Progenitor cell of endocrine pancreas (in vitro differentiated cells): Measurements from ENCODE around the gene ACAD10. TPM values are rescaled to one million over a fixed set of nuclear protein-coding genes. Genes with fewer than 3 reads are reported as not detected.

Source experiments
- DNase-seq: peaks from one replicate; pipeline ENCODE4 v3.0.0; 2021; ENCODE audit warnings: low spot score; ENCODE audit not compliant: unreplicated experiment
- H3K27ac Mint-ChIP-seq: 2 replicates; pipeline ENCODE4 v1.8.0; 2021; ENCODE audit warnings: mild to moderate bottlenecking, moderate library complexity, mixed read lengths
- H3K27me3 Mint-ChIP-seq: 2 replicates; pipeline ENCODE4 v1.8.0; 2021; ENCODE audit warnings: mixed read lengths
- H3K36me3 Mint-ChIP-seq: 2 replicates; pipeline ENCODE4 v1.8.0; 2022; ENCODE audit warnings: mixed read lengths; ENCODE audit not compliant: insufficient read depth
- H3K4me1 Mint-ChIP-seq: 2 replicates; pipeline ENCODE4 v1.8.0; 2021; ENCODE audit warnings: low read depth, mixed read lengths
- H3K4me3 Mint-ChIP-seq: 2 replicates; pipeline ENCODE4 v1.8.0; 2021; ENCODE audit warnings: low read depth, mild to moderate bottlenecking, moderate library complexity, mixed read lengths
- H3K9me3 Mint-ChIP-seq: 2 replicates; pipeline ENCODE4 v1.8.0; 2021; ENCODE audit warnings: low read depth, mixed read lengths
- total RNA-seq: library from RNA; stranded (reverse); gene quantifications from 2 replicates; pipeline ENCODE4 v1.2.1, GENCODE V29; 2021
- TF ChIP-seq, protein P1 (sequence below): fragments of 200-600 bp; sonication (generic); IDR thresholded peaks from one replicate; pipeline ENCODE4 v1.5.0; 2021; ENCODE audit warnings: antibody characterized with exemption, mild to moderate bottlenecking; ENCODE audit not compliant: unreplicated experiment

The ACAD10 gene
- total RNA-seq, 1 donor from 2014 or later: 62.3 TPM

DNA sequence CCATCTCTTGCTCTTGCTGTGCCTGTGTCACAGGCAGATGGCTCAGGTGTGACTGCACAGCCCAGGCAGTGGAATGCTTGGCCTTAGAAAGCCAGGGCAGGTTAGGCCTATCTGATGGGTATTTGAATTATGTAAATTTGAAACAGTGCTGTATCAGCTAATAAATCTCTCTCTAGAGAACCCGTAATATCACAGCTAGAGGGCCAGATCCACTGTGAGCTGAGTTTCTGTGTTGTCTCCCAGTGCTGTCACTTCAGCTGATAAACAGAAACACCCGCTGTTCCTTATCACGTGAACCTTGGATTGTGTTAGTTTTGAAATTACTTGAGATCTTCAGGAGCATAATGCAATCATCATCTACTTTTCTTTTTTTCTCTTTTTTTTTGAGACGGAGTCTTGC, 59.4 kb downstream of the ACAD10 start:
- peaks cover 11% of the 10 kb centered on the region for H3K4me1 Mint-ChIP-seq
- TF ChIP-seq, protein P1, sequence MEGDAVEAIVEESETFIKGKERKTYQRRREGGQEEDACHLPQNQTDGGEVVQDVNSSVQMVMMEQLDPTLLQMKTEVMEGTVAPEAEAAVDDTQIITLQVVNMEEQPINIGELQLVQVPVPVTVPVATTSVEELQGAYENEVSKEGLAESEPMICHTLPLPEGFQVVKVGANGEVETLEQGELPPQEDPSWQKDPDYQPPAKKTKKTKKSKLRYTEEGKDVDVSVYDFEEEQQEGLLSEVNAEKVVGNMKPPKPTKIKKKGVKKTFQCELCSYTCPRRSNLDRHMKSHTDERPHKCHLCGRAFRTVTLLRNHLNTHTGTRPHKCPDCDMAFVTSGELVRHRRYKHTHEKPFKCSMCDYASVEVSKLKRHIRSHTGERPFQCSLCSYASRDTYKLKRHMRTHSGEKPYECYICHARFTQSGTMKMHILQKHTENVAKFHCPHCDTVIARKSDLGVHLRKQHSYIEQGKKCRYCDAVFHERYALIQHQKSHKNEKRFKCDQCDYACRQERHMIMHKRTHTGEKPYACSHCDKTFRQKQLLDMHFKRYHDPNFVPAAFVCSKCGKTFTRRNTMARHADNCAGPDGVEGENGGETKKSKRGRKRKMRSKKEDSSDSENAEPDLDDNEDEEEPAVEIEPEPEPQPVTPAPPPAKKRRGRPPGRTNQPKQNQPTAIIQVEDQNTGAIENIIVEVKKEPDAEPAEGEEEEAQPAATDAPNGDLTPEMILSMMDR: no peak
- no peak overlapping the region for H3K27ac Mint-ChIP-seq

DNA sequence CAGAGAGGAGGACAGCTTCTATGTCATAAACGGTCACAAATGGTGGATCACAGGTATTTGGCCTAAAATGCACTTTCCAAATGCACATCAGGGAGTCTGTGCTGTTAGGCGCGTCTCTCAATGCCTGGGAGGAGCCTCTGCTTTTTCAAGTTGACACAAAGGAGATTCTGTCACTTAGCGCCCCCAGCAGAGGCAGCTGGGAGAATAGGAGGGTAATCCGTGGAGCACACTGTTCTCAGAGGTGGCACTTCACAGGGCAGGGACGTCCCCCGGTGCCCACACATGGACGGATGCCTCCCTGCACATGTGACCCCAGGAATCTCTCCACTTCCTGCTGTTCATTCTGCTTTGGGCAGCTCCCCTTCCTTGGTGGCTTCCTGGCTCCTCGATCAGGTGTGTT, 61.5 kb downstream of the ACAD10 start:
- H3K27ac Mint-ChIP-seq: no peak overlapping the region
- H3K36me3 Mint-ChIP-seq: peaks cover 13% of the 10 kb centered on the region
- no peaks in the 10 kb centered on the region for H3K9me3 Mint-ChIP-seq
- no peaks in the 10 kb centered on the region for H3K4me1 Mint-ChIP-seq
- TF ChIP-seq, protein P1: no peak
- DNase-seq: no peak
- no peak overlapping the region for H3K4me3 Mint-ChIP-seq
- no peaks in the 10 kb centered on the region for H3K27me3 Mint-ChIP-seq

More for the DNA sequence above, 59.4 kb downstream of the ACAD10 start:
- Mint-ChIP-seq H3K36me3 (peaks cover 13% of the 10 kb centered on the region), H3K27me3 (no peaks in the 10 kb centered on the region), H3K9me3 (no peaks in the 10 kb centered on the region), H3K4me3 (no peak overlapping the region)
- DNase-seq: no peak

DNA sequence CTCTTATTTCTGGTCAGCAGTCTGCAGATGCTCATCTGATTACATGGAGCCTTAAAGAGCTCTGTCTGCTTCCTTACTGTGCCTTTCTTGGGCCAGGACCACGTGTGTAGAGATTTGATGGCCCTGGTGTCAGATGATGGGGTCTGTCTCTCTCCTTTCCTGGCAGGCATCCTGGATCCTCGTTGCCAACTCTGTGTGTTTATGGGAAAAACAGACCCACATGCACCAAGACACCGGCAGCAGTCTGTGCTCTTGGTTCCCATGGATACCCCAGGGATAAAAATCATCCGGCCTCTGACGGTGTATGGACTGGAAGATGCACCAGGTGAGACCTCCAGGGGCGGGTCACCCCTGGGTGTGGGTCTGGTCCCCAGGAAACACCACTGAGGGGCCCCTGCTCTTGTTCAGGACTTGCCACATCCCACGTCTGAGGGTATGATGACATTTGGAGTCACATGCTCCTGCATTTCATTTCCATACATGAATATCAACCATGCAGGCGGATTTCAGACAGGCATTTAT, 62.4 kb downstream of the ACAD10 start:
- no peak for DNase-seq
- H3K27me3 Mint-ChIP-seq: no peaks in the 10 kb centered on the region

DNA sequence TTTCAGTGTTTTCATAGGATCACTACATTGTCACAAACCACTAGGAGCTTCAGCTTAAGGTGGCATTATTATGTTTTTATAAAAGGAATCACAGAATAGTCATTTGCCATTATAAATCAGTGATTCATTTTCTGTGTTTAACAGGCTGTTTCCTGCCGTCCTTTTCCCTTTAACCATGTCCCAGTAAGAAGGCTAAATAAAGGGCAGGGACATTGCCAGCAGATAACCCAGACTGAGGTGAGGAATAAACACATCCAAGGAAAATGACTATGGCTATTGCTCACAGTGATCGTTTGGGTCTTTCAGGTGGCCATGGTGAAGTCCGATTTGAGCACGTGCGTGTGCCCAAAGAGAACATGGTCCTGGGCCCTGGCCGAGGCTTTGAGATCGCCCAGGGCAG, 63.0 kb downstream of the ACAD10 start:
- DNase-seq: no peak
- Mint-ChIP-seq H3K4me3 (no peak overlapping the region), H3K9me3 (no peaks in the 10 kb centered on the region), H3K36me3 (peaks cover 11% of the 10 kb centered on the region), H3K4me1 (no peaks in the 10 kb centered on the region), H3K27me3 (no peaks in the 10 kb centered on the region), H3K27ac (no peak overlapping the region)
- TF ChIP-seq, protein P1: no peak

More for the DNA sequence above, 62.4 kb downstream of the ACAD10 start:
- no peak overlapping the region for H3K4me3 Mint-ChIP-seq
- no peaks in the 10 kb centered on the region for H3K9me3 Mint-ChIP-seq
- peaks cover 11% of the 10 kb centered on the region for H3K36me3 Mint-ChIP-seq
- H3K27ac Mint-ChIP-seq: no peak overlapping the region
- TF ChIP-seq, protein P1: no peak
- H3K4me1 Mint-ChIP-seq: no peaks in the 10 kb centered on the region

DNA sequence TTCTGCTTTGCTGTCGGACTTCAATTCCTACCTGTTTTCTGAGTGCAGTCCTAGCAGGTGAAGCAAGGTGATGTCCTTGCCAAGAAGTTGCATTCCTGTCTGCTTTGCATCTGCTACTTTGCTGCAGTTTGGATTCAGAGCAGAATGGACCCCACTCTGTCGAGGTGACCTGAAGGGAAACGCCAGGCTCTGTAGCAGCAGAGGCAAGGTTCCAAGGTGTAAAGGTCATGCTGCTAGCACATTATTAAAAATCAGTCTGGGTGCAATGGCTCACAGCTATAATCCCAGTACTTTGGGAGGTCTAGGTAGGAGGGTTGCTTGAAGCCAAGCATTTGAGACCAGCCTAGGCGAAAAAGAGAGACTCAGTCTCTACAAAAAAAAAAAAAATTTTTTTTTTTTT, 63.5 kb downstream of the ACAD10 start:
- Mint-ChIP-seq H3K4me1 (no peaks in the 10 kb centered on the region), H3K9me3 (no peaks in the 10 kb centered on the region), H3K36me3 (peaks cover 11% of the 10 kb centered on the region), H3K4me3 (no peak overlapping the region), H3K27ac (no peak overlapping the region), H3K27me3 (no peaks in the 10 kb centered on the region)
- DNase-seq: no peak
- TF ChIP-seq, protein P1: no peak
